Spleen (tissue), 11 donors: Measurements from ENCODE around the gene NR2C2. TPM values are rescaled to one million over a fixed set of nuclear protein-coding genes. Genes with fewer than 3 reads are reported as not detected.

Experiments used
- DNase-seq: peaks from one replicate; pipeline ENCODE4 v3.0.0-alpha.2; 2020
- H3K27ac ChIP-seq, 8 donors: fragments of 200-600 bp; sonication (generic) in 7 of 8; 1 replicate in 4 of 8; 2 replicates in 4 of 8; pipeline versions ENCODE4 v1.5.0 to v1.8.0; 2016 to 2021; ENCODE audit warnings: inconsistent platforms in 4 of 8, mild to moderate bottlenecking in 4 of 8, moderate library complexity in 1 of 8
- H3K27me3 ChIP-seq, 7 donors: fragments of 200-600 bp; sonication (generic) in 6 of 7; replicated peaks in 1 of 7; 1 replicate in 4 of 7; 2 replicates in 3 of 7; pipeline versions ENCODE4 v1.5.0 to v1.8.0; 2016 to 2021; ENCODE audit warnings: inconsistent platforms in 3 of 7, mild to moderate bottlenecking in 1 of 7
- H3K36me3 ChIP-seq, 6 donors: fragments of 200-600 bp; sonication (generic) in 5 of 6; 1 replicate in 4 of 6; 2 replicates in 2 of 6; pipeline versions ENCODE4 v1.5.0 to v1.8.0; 2016 to 2021; ENCODE audit warnings: inconsistent platforms in 2 of 6
- H3K4me1 ChIP-seq, 6 donors: fragments of 200-600 bp; sonication (generic) in 5 of 6; 1 replicate in 3 of 6; 2 replicates in 3 of 6; pipeline versions ENCODE4 v1.5.0 to v1.8.0; 2016 to 2021; ENCODE audit warnings: inconsistent platforms in 3 of 6
- H3K4me3 ChIP-seq, 8 donors: fragments of 200-600 bp; sonication (generic) in 7 of 8; 1 replicate in 4 of 8; 2 replicates in 4 of 8; pipeline versions ENCODE4 v1.5.0 to v1.8.0; 2016 to 2021; ENCODE audit warnings: inconsistent platforms in 4 of 8, mild to moderate bottlenecking in 4 of 8, moderate library complexity in 2 of 8
- H3K9me3 ChIP-seq, 8 donors: fragments of 200-600 bp; sonication (generic) in 7 of 8; 1 replicate in 4 of 8; 2 replicates in 4 of 8; pipeline versions ENCODE4 v1.5.0 to v1.8.0; 2016 to 2021; ENCODE audit warnings: inconsistent platforms in 4 of 8
- CTCF ChIP-seq, 11 experiments: fragments of 200-600 bp in 7 of 11; fragments of 450-650 bp in 4 of 11; sonication (generic) in 4 of 11; IDR thresholded peaks in 8 of 11; conservative IDR thresholded peaks in 3 of 11; 1 replicate in 7 of 11; 2 replicates in 4 of 11; pipeline versions ENCODE4 v1.4.0 to v1.8.0; 2016 to 2021; ENCODE audit warnings: antibody characterized with exemption in 11 of 11, inconsistent platforms in 4 of 11, mild to moderate bottlenecking in 1 of 11
- POLR2A ChIP-seq, 3 donors: fragments of 450-650 bp; IDR thresholded peaks; one replicate each; pipeline ENCODE4 v1.5.1; 2017; ENCODE audit warnings: antibody characterized with exemption in 3 of 3, mild to moderate bottlenecking in 1 of 3
- POLR2AphosphoS5 ChIP-seq, 3 donors: sonication (generic); formaldehyde crosslinking; IDR thresholded peaks; one replicate each; pipeline ENCODE4 v1.5.1; 2017; ENCODE audit warnings: antibody characterized with exemption in 3 of 3
- WGBS, 5 donors: extraction: QIAGEN DNeasy Blood & Tissue Kit in 3 of 5; methylation state at CpG; one replicate each; pipeline versions ENCODE4 v1.1.5 to v1.1.7; 2013 to 2018; 5-methylcytosine and 5-hydroxymethylcytosine counted together
- intact Hi-C: fragments of 100-400 bp; cut with DNase I; formaldehyde crosslinking; loops from one replicate; pipeline ENCODE4 v1.15.0; 2023; ENCODE audit warnings: low total_unique reads
- polyA plus RNA-seq, 3 donors: library from polyadenylated mRNA; stranded (reverse); fragments of 200-250 nt; gene quantifications; one replicate each; pipeline ENCODE4 v1.2.1, GENCODE V29; 2013
- total RNA-seq, 7 donors: library from RNA; depleted of rRNA in 3 of 7; stranded (reverse); fragments of >200 nt in 3 of 7; fragmentation: NEBNext Ultra II Directional in 4 of 7; extraction: Animal tissue kit (Norgen Biotek cat#: 25700) in 4 of 7; gene quantifications; one replicate each; pipeline versions ENCODE4 v1.1.0 to v1.2.1, GENCODE V29; 2016 to 2021
- donor health status: healthy with polysubstance abuse.
- donor health status: DM: no; HTN: no; CAD: no; lungs with moderate emphysema.
- donor health status: DM: no; HTN: no; CAD: no.
- donor health status: Bipolar disorder and iron deficiency.
- donor health status: healthy.
- donor health status: DM: no; HTN: no; CAD: no.
- donor health status: DM: yes; HTN: yes; CAD: no.

NR2C2 gene
- total and polyA plus RNA-seq, 10 donors: 7.2 to 75.5 (median 60.2) TPM

- Histone ChIP-seq H3K36me3 (peaks cover 0 to 55% (median 5%) of the 10 kb centered on the region in 6 donors), H3K4me3 (no peak overlapping the region), H3K27ac (no peak overlapping the region), H3K27me3 (no peaks in the 10 kb centered on the region), H3K9me3 (no peaks in the 10 kb centered on the region), H3K4me1 (peaks cover 0 to 6% (median 2%) of the 10 kb centered on the region in 6 donors)
- no peak for TF ChIP-seq POLR2AphosphoS5 (IDR thresholded peaks at IDR 0.05)
- TF ChIP-seq CTCF (IDR thresholded peaks at IDR 0.05 in 8 of 11, conservative IDR thresholded peaks at IDR 0.05 in 3 of 11): no peak
- TF ChIP-seq POLR2A (IDR thresholded peaks at IDR 0.05): no peak
- WGBS, 5 donors: 53 to 85% (median 79%) methylated on average over 2 to 3 of the region's 3 CpGs
- intact Hi-C loops: loop anchor here (10.0 kb wide), 1 partner anchor 121 kb away; no protein-coding TSS in a partner anchor
- DNase-seq: no peak
These were observed 31.7 kb upstream of the NR2C2 start for GRCh38 chr3:14915636-14916222.

GRCh38 chr3:14918356-14918860 lies 29.0 kb upstream of the NR2C2 start:
- intact Hi-C loops: loop anchor here (10.0 kb wide), 1 partner anchor 124 kb away; no protein-coding TSS in a partner anchor
- Histone ChIP-seq H3K4me1 (peaks cover 6 to 17% (median 11%) of the 10 kb centered on the region in 6 donors), H3K9me3 (no peaks in the 10 kb centered on the region), H3K27ac (peak overlapping the region in 1 of 8 donors; percentile 16), H3K4me3 (no peak overlapping the region), H3K27me3 (no peaks in the 10 kb centered on the region), H3K36me3 (peaks cover 0 to 49% (median 6%) of the 10 kb centered on the region in 6 donors)
- WGBS, 5 donors: 85 to 91% (median 86%) methylated on average over 10 to 13 of the region's 13 CpGs
- TF ChIP-seq POLR2AphosphoS5 (IDR thresholded peaks at IDR 0.05) (peak in 1 of 3 donors; percentile 28), CTCF (IDR thresholded peaks at IDR 0.05 in 8 of 11, conservative IDR thresholded peaks at IDR 0.05 in 3 of 11) (no peak), POLR2A (IDR thresholded peaks at IDR 0.05) (no peak)
- DNase-seq: peak; percentile 39

- H3K9me3 ChIP-seq: no peaks in the 10 kb centered on the region
- H3K27ac ChIP-seq: peak overlapping the region in 2 of 8 donors; percentile 12 to 43
- no peak overlapping the region for H3K4me3 ChIP-seq
- H3K27me3 ChIP-seq: no peaks in the 10 kb centered on the region
- H3K36me3 ChIP-seq: peaks cover 0 to 54% (median 11%) of the 10 kb centered on the region in 6 donors
- peak; percentile 51 for DNase-seq
- TF ChIP-seq POLR2AphosphoS5 (IDR thresholded peaks at IDR 0.05) (no peak), CTCF (IDR thresholded peaks at IDR 0.05 in 8 of 11, conservative IDR thresholded peaks at IDR 0.05 in 3 of 11) (no peak), POLR2A (IDR thresholded peaks at IDR 0.05) (no peak)
- 89 to 94% (median 92%) methylated on average over 5 of the region's 5 CpGs for WGBS, 5 donors
- H3K4me1 ChIP-seq: peaks cover 6 to 17% (median 11%) of the 10 kb centered on the region in 6 donors
- intact Hi-C loops: loop anchor here (5.0 kb wide), 1 partner anchor 248 kb away; no protein-coding TSS in a partner anchor
These were observed 26.8 kb upstream of the NR2C2 start for GRCh38 chr3:14920536-14920935.

- H3K4me1 ChIP-seq: peaks cover 6 to 17% (median 11%) of the 10 kb centered on the region in 6 donors
- H3K36me3 ChIP-seq: peaks cover 0 to 60% (median 11%) of the 10 kb centered on the region in 6 donors
- WGBS, 5 donors: 15 to 23% (median 20%) methylated on average over 8 to 10 of the region's 10 CpGs
- DNase-seq: peak; percentile 95
- no peaks in the 10 kb centered on the region for H3K27me3 ChIP-seq
- no peak overlapping the region for H3K4me3 ChIP-seq
- TF ChIP-seq POLR2AphosphoS5 (IDR thresholded peaks at IDR 0.05) (peak; percentile 85 to 90 (median 85)), CTCF (IDR thresholded peaks at IDR 0.05 in 8 of 11, conservative IDR thresholded peaks at IDR 0.05 in 3 of 11) (peak; percentile 94 to 99 (median 98)), POLR2A (IDR thresholded peaks at IDR 0.05) (no peak)
- peak overlapping the region in 2 of 8 donors; percentile 14 to 43 for H3K27ac ChIP-seq
- H3K9me3 ChIP-seq: no peaks in the 10 kb centered on the region
- intact Hi-C loops: loop anchor here (5.0 kb wide), 1 partner anchor 249 kb away; no protein-coding TSS in a partner anchor
These were observed 26.3 kb upstream of the NR2C2 start for GRCh38 chr3:14921034-14921616.
